GM21717 (cell line): ENCODE measurements around the gene PPM1H.

Experiments used
- ATAC-seq: cut with Tn5 transposase; IDR thresholded peaks from one replicate; pipeline ENCODE4 v1.9.1; 2021; ENCODE audit warnings: mild to moderate bottlenecking, moderate library complexity; ENCODE audit not compliant: unreplicated experiment

Gene PPM1H

DNA sequence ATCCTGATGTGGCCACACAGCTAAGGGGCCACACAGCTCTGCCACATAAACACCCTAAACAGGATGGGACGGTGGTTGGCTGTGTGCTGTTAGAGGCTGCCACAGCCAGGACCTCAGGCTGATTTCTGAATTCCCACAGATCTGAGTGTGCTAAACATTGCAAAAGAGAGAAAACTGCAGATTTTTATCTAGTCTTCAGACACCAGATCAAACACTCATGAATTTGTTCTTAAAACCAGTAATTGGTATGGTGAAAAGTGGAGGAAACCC lies 277.7 kb downstream of the PPM1H start:
- ATAC-seq, result no peak

DNA sequence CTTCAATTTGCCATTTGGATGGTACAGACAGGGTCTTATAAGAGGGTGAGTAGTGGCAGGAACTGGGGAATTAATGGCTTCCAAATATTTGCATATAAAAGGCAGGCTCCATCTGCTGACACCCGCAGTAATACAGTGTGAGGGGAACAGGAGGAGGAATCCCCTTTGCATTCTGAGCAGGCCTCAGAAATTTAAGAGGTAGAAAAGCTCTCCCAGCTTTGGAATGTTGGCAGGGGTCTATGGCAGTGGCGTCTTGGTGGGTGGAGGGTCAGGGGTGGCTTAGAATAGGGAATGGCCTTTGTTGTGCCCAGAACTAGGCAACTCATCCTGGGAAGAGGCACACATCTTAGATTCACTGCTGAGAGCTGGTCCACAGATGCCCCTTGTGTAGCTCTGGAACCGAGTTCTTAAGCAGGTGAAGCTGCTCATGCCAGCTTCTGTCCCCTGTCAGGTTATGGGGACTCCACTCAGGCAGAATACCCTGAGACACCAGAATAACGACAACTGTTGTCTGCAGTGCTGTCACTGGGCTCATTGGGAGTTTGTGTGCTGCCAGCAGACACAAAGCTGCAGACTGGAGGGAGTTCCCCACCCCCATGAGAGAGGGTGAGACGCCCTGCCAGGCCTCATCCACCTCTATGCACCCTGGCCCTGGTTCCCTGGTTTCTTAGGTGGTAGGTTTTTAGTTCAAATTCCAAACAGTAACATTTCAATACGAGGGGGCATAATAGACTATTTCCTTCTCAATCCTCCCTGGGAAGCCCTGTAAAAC lies 278.2 kb downstream of the PPM1H start:
- ATAC-seq, result no peak

- no peak for ATAC-seq
Measured at GRCh38 chr12:62655666-62656151, 279.2 kb downstream of the PPM1H start.

DNA sequence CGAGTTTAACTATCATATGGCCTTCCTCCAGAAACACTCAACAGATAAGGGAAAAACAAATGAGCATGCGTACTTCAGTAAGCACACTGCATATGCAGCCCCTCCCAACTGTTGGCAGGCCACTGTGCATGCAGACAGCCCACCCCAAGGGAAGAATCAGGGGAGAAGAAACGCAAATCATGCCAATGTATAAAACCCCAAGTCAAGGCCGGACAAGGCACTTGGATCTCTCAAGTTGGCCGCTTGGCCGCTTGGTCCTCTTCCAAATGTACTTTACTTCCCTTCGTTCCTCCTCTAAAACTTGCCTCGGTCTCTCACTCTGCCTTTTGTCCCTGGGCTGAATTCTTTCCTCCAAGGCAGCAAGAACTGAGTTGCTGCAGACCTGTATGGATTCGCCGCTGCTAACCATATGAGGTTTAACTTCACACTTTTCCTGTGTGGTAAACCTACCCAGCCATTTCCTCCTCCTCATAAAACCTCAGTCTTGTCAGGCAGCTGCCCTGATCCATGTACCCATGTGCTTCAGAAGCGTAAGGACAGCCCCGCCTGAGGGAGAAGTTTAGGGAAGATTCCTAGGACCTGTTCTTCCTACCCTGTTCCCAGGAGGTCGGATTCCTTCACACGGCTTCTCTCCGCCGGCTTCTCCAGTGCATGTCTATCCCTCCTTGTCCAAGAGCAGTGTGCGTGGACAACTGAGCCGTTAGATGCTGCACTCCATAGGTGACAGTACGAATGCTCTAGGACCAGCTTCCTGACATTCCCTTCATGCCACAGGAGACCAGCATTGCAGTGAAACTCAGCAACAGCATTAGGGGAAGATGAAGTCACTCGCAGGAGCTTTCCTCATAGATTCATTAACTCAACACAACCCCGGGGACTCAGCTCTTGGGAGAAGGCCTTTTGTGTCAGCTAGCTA lies 280.4 kb downstream of the PPM1H start:
- no peak for ATAC-seq

DNA sequence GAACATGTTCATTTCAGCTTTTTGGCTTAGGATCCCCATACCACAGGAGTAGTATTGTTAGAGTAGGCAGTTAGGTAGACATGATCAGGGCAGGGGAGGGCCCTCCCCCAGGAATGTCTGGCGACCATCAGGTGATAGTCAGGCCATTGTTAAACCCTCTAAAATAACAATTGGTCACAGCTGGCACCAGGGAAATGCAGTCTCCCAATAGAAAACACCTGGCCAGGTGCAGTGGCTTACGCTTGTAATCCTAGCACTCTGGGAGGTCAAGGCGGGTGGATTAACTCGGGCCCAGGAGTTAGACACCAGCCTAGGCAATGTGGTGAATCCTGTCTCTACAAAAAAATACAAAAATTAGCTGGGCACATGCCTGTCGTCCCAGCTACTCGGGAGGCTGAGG lies 281.2 kb downstream of the PPM1H start:
- ATAC-seq, result no peak

DNA sequence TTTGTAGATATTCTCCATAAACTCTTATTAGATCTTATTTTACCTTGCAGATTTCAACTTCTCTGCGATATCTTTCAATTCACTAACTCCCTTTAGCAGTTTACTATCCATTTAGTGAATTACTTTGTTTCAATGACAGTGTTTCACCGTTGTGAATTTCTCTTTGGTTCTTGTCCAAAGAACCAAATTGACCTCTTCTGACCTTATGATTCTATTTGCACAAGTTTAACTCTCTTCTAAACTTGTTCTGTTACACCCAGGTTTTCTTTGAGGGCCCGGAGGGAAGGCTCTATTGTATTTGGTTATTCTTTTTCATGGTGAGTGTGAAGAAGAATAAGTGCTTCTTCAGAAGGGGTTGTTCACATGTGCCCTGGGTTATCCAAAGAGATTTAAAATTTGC lies 281.6 kb downstream of the PPM1H start:
- no peak for ATAC-seq

DNA sequence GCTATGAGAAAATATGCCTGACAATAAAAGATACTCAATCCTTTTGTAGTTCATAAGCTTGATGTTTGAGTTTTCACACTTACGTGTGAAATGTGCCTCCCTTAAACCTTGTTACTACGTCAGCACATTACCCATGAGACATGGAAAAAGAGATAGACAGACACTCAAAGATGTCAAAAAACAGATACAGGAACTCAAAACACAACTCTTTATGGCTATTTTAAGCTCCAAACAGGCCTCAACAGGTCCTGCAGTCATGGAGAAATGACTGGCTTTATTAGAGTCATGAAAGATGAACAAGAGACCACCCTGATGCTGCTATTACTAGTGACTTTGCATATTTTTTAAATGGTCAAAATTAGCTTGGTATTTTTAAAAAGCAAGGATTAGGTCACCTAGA lies 283.8 kb downstream of the PPM1H start:
- ATAC-seq, result no peak

- ATAC-seq, result no peak
Measured at GRCh38 chr12:62649412-62650138, 285.4 kb downstream of the PPM1H start.

GRCh38 chr12:62647586-62647985 lies 287.4 kb downstream of the PPM1H start:
- ATAC-seq, result no peak

DNA sequence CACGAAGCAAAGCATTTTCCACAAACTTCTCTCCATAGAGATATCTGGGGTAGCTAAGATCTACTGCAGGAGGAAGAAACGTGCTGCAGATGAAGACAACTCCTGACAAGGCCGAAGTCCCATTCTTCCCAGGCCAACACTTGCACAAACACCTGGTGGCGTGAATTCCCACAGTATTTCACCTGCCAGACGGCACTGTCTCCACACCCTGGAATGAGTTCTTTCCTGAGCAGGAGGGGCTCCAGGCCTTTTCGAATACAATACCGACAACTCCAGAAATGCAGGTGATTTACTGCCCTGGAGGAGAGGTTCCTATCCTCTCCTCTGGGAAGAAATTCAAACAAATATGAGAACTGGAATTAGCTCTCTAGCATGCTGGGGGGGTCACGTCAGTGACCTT lies 288.4 kb downstream of the PPM1H start:
- no peak for ATAC-seq

DNA sequence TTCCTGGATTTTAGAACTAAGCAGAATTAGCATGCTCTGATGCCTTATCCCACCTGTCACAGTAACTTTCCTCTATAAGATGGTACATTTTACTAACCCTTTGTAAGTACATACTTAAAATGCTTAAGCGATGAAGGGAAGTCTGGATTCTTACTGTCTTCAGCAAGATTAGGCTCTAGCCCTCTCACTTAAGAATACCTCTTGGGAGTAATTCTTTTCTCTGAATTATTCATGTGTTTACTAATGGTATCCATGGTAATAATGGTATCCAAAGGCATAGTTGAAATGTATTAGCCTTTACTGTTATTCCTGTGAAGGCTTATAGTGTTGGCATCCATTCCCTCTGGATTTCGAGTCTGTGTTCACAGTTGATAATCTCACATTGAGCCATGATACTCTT lies 291.5 kb downstream of the PPM1H start:
- no peak for ATAC-seq

GRCh38 chr12:62642486-62642885 lies 292.5 kb downstream of the PPM1H start:
- no peak for ATAC-seq

DNA sequence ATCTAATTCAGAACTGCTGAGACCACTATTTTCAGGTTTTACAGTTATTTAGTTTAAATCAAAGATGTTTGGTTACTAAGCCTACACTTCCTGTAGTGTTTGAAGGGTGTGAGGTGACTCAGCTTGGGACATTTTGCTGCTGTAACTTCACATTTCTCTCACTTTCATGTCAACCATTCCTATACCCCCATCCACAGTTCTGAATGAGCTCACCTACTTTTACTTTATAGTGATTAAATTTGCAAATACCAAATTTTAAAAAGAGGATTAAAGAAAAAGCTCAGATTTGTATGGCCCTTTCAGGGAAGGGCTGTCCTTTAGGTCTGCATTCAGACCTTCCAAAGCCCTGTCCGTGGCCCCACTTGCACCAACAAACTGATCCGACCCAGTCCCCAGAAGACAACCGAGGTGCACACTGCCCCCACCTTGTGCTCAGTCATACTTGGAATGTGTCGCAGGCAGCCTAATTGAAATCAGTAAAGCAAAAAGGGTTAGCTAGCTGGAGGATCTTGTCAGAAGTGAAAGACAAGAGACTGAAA lies 294.0 kb downstream of the PPM1H start:
- peak; percentile 97 for ATAC-seq

GRCh38 chr12:62637679-62638078 lies 297.3 kb downstream of the PPM1H start:
- no peak for ATAC-seq

GRCh38 chr12:62635649-62636048 lies 299.3 kb downstream of the PPM1H start:
- ATAC-seq, result no peak

DNA sequence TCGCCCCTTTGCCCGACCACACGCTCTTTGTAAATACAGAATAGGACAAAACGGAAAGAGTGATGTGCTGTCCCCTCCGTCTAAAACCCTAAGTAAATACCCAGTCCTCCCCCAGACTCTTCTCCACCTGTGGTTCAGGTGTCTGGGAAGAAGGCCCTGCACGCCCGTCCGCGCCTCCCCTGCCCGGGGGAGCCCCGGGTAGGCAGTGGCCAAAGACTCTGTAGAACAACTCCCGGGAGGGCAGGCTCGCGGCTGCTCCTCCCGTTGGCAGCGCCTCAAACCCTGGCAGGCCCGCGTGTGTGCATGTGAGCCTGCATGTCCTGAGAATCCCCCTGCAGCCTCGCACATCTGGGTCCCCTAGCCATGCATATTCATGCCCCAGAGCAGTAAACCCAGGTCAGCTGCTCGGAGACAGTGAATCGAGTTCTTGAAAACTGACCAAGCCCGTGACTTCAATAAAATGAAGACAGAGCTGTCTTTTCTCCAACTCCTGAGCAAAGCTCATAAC lies 302.5 kb downstream of the PPM1H start:
- peak; percentile 53 for ATAC-seq

GRCh38 chr12:62631471-62632410 lies 303.2 kb downstream of the PPM1H start:
- peak; percentile 57 for ATAC-seq

- ATAC-seq, result no peak
Measured at GRCh38 chr12:62629971-62630739, 304.8 kb downstream of the PPM1H start.

DNA sequence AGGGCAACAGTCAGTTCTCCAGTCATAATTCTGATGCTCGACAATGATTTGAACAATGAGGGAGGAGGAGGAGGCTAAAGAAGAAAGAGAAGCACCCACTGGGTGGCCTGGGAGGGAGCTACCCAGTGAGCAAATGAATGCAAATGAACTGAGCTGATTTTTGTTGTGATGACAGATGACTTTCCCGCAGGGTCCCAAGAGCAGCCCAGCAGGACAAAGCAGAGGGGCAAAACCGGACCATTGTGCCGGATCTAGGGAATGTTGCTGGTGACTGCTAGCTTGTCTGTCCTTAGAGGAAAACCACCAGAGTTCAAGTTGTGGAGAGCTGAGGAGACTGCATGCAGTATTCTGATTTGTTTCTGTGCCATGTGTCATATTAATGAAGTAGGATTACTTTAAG lies 305.5 kb downstream of the PPM1H start:
- ATAC-seq, result no peak
